Activated B cell treated with CpG ODN at 0.5 μM for 24 hours (primary cell): ENCODE data around the gene ARFIP1. TPM values are rescaled to one million over a fixed set of nuclear protein-coding genes. Genes with fewer than 3 reads are reported as not detected.

Experiments used
- ATAC-seq: fragments of 200-7000 bp; cut with Tn5 transposase; one replicate; pipeline ENCODE4 v1.10.0; 2021; ENCODE audit warnings: low read depth, mild to moderate bottlenecking, moderate library complexity
- CTCF ChIA-PET: fragments of 350-600 bp; sonication (Branson Sonifier 250); formaldehyde crosslinking; loops from one replicate; lab custom pipeline; 2021; ENCODE audit warnings: antibody characterized with exemption; lab: Charles Lee
- POLR2A ChIA-PET: fragments of 350-600 bp; sonication (Branson Sonifier 250); formaldehyde crosslinking; loops from one replicate; lab custom pipeline; 2021; ENCODE audit warnings: antibody characterized with exemption; lab: Charles Lee
- DNase-seq: peaks from one replicate; pipeline ENCODE4 v3.0.0; 2022
- H3K27ac Mint-ChIP-seq: one replicate; pipeline ENCODE4 v1.8.0; 2020; ENCODE audit warnings: mixed read lengths
- H3K27me3 Mint-ChIP-seq: one replicate; pipeline ENCODE4 v1.8.0; 2021; ENCODE audit warnings: mixed read lengths
- H3K36me3 Mint-ChIP-seq: one replicate; pipeline ENCODE4 v1.8.0; 2021; ENCODE audit warnings: low read depth, mixed read lengths
- H3K4me1 Mint-ChIP-seq: one replicate; pipeline ENCODE4 v1.8.0; 2021; ENCODE audit warnings: mixed read lengths
- H3K4me3 Mint-ChIP-seq: one replicate; pipeline ENCODE4 v1.8.0; 2020; ENCODE audit warnings: mild to moderate bottlenecking, mixed read lengths
- H3K9me3 Mint-ChIP-seq: one replicate; pipeline ENCODE4 v1.8.0; 2020; ENCODE audit warnings: mixed read lengths
- intact Hi-C: fragments of 100-400 bp; cut with micrococcal nuclease; formaldehyde crosslinking; loops from one replicate; pipeline ENCODE4 v1.15.1; 2024
- total RNA-seq: library from RNA; stranded (reverse); gene quantifications from 2 replicates; pipeline ENCODE4 v1.2.3, GENCODE V29; 2022
- TF ChIP-seq, protein P1 (sequence below): fragments of 200-600 bp; IDR thresholded peaks from one replicate; pipeline ENCODE4 v1.8.0; 2022; ENCODE audit warnings: antibody characterized with exemption, mild to moderate bottlenecking

Gene ARFIP1
- total RNA-seq, 1 donor from 2014 or later, result 19.5 TPM

DNA sequence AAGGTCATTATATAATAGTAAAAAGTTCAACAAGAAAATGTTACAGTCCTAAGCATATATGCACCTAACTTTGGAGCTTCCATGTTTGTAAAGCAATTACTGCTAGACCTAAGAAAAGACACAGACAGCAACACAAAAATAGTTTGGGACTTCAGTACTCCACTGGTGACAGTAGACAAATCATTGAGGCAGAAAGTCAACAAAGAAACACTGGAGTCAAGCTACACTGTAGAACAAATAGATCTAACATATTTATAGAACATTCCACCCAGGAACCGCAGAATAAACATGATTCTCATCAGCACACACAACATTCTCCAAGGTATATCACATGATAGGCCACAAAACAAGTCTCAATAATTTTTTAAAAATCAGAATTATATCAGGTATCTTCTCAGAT, 42.6 kb downstream of the ARFIP1 start:
- Mint-ChIP-seq H3K4me1 (peaks cover 12% of the 10 kb centered on the region), H3K27ac (no peak overlapping the region), H3K9me3 (peaks cover 13% of the 10 kb centered on the region), H3K36me3 (peaks cover 14% of the 10 kb centered on the region), H3K4me3 (no peak overlapping the region), H3K27me3 (no peaks in the 10 kb centered on the region)
- ChIA-PET CTCF (no interaction called here), POLR2A (no interaction called here)
- TF ChIP-seq, protein P1, sequence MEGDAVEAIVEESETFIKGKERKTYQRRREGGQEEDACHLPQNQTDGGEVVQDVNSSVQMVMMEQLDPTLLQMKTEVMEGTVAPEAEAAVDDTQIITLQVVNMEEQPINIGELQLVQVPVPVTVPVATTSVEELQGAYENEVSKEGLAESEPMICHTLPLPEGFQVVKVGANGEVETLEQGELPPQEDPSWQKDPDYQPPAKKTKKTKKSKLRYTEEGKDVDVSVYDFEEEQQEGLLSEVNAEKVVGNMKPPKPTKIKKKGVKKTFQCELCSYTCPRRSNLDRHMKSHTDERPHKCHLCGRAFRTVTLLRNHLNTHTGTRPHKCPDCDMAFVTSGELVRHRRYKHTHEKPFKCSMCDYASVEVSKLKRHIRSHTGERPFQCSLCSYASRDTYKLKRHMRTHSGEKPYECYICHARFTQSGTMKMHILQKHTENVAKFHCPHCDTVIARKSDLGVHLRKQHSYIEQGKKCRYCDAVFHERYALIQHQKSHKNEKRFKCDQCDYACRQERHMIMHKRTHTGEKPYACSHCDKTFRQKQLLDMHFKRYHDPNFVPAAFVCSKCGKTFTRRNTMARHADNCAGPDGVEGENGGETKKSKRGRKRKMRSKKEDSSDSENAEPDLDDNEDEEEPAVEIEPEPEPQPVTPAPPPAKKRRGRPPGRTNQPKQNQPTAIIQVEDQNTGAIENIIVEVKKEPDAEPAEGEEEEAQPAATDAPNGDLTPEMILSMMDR, result no peak
- DNase-seq, result no peak
- no peak for ATAC-seq
- intact Hi-C loops, result no loop called here

GRCh38 chr4:152824561-152824960, 44.8 kb downstream of the ARFIP1 start:
- no peak overlapping the region for H3K27ac Mint-ChIP-seq
- intact Hi-C loops, result no loop called here
- TF ChIP-seq, protein P1, result no peak

DNA sequence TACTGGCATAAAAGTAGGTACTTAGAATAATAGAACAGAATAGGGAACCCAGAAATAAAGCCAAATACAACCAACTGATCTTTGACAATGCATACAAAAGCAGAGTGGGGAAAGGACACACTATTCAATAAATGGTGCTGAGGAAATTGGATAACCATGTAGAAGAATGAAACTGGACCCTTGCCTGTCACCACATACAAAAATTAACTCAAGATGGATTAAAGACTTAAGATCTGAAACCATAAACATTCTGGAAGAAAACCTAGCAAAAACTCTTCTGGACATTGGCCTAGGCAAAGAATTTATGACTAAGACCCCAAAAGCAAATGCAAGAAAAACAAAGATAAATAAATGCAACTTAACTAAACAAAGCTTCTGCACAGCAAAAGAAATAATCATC, 45.6 kb downstream of the ARFIP1 start:
- no peaks in the 10 kb centered on the region for H3K27me3 Mint-ChIP-seq
- ATAC-seq (no peak), DNase-seq (no peak)
- no peak overlapping the region for H3K4me3 Mint-ChIP-seq
- POLR2A ChIA-PET, result no interaction called here
- peaks cover 23% of the 10 kb centered on the region for H3K36me3 Mint-ChIP-seq
- intact Hi-C loops, result no loop called here
- H3K27ac Mint-ChIP-seq, result no peak overlapping the region
- TF ChIP-seq, protein P1, result no peak
- CTCF ChIA-PET, result no interaction called here
- peaks cover 25% of the 10 kb centered on the region for H3K9me3 Mint-ChIP-seq
- H3K4me1 Mint-ChIP-seq, result no peaks in the 10 kb centered on the region

More at GRCh38 chr4:152824561-152824960, 44.8 kb downstream of the ARFIP1 start:
- Mint-ChIP-seq H3K36me3 (peaks cover 22% of the 10 kb centered on the region), H3K4me1 (no peaks in the 10 kb centered on the region), H3K9me3 (peaks cover 25% of the 10 kb centered on the region), H3K27me3 (no peaks in the 10 kb centered on the region), H3K4me3 (no peak overlapping the region)
- ChIA-PET CTCF (no interaction called here), POLR2A (no interaction called here)
- no peak for DNase-seq
- ATAC-seq, result no peak

GRCh38 chr4:152828122-152828521, 48.4 kb downstream of the ARFIP1 start:
- TF ChIP-seq, protein P1, result no peak
- ChIA-PET POLR2A (no interaction called here), CTCF (no interaction called here)
- Mint-ChIP-seq H3K4me1 (no peaks in the 10 kb centered on the region), H3K27ac (no peak overlapping the region), H3K4me3 (no peak overlapping the region), H3K27me3 (no peaks in the 10 kb centered on the region), H3K36me3 (peaks cover 47% of the 10 kb centered on the region), H3K9me3 (peaks cover 25% of the 10 kb centered on the region)
- ATAC-seq (no peak), DNase-seq (no peak)
- intact Hi-C loops, result no loop called here

DNA sequence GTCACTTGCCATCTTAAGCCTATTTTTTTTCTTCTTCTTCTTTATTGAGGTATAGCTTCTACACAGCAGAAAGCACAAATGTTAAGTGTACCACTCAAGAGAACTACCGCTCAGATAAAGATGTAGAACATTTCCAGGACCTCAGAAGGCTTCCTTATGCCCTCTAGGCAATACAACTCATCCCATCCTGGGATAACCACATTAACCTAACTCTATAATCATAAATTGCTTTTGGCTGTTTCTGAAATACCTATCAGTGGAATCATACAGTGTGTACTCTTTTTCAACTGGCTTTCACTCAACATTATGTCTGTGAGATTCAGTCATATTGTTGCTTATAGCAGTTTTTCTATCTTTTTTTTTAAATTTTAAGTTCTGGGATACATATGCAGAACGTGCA, 51.7 kb downstream of the ARFIP1 start:
- TF ChIP-seq, protein P1, result no peak
- no peaks in the 10 kb centered on the region for H3K4me1 Mint-ChIP-seq
- no peak overlapping the region for H3K4me3 Mint-ChIP-seq
- ATAC-seq, result no peak
- intact Hi-C loops, result no loop called here
- peaks cover 12% of the 10 kb centered on the region for H3K9me3 Mint-ChIP-seq
- ChIA-PET CTCF (no interaction called here), POLR2A (no interaction called here)
- no peak for DNase-seq
- H3K27me3 Mint-ChIP-seq, result no peaks in the 10 kb centered on the region
- H3K36me3 Mint-ChIP-seq, result peaks cover 69% of the 10 kb centered on the region
- no peak overlapping the region for H3K27ac Mint-ChIP-seq
